Measurements from ENCODE around the gene BMP6. TPM values are rescaled to one million over a fixed set of nuclear protein-coding genes. Genes with fewer than 3 reads are reported as not detected.

Gene BMP6
- total RNA-seq, 1 donor from 2014 or later = 3.2 TPM

DNA sequence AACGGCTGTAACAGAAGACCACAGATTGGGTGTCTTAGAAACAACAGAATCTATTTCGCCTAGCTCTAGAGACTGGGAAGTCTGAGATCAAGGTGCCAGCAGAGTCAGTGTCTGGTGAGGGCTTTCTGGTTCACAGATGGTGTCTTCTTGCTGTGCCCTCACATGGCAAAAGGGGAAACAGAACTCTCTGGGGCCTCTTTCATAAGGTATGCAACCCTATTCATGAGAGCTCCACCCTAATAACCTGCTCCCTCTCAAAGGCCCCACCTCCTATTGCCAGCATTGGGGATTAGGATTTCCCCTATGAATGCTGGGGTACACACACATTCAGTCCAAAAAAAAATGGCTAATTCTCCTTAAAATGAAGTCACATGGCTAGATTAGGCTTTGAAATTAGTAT lies 174.7 kb downstream of the BMP6 start:
- Histone ChIP-seq H3K4me3 (no peak overlapping the region), H3K36me3 (peaks cover 0 to 63% of the 10 kb centered on the region in 2 donors), H3K27ac (no peak overlapping the region), H3K4me1 (no peaks in the 10 kb centered on the region), H3K9me3 (no peaks in the 10 kb centered on the region), H3K27me3 (no peaks in the 10 kb centered on the region)
- TF ChIP-seq, protein P1, sequence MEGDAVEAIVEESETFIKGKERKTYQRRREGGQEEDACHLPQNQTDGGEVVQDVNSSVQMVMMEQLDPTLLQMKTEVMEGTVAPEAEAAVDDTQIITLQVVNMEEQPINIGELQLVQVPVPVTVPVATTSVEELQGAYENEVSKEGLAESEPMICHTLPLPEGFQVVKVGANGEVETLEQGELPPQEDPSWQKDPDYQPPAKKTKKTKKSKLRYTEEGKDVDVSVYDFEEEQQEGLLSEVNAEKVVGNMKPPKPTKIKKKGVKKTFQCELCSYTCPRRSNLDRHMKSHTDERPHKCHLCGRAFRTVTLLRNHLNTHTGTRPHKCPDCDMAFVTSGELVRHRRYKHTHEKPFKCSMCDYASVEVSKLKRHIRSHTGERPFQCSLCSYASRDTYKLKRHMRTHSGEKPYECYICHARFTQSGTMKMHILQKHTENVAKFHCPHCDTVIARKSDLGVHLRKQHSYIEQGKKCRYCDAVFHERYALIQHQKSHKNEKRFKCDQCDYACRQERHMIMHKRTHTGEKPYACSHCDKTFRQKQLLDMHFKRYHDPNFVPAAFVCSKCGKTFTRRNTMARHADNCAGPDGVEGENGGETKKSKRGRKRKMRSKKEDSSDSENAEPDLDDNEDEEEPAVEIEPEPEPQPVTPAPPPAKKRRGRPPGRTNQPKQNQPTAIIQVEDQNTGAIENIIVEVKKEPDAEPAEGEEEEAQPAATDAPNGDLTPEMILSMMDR (IDR thresholded peaks at IDR 0.05) = no peak
- no peak for TF ChIP-seq POLR2A (IDR thresholded peaks at IDR 0.05)
- TF ChIP-seq POLR2AphosphoS5 (IDR thresholded peaks at IDR 0.05; ENCODE audit: insufficient read depth in 1 of 2, low read depth in 1 of 2) = no peak
- DNase-seq (ENCODE audit: extremely low spot score in 2 of 2) = no peak
- intact Hi-C loops (cut with DNase I) = no loop called here

DNA sequence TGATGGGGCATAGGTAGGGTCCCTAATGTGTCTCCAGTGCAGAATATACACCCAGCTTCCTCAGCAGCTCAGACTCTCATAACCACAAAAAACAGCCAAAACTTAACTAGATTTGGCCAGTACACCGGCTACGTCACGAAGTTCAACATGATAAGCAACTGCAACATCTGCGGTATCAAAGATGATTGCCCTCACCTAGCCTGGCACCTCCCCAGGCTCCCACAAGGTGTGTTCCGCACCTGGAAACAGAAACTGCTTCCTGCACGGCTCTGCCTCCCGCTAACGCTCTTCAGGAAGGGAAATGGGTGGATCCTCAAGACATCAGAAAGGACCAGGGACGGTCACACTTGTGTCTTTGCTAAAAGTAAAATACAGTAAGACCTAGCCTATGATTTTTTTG lies 175.2 kb downstream of the BMP6 start:
- Histone ChIP-seq H3K36me3 (peaks cover 0 to 58% of the 10 kb centered on the region in 2 donors), H3K4me3 (no peak overlapping the region), H3K9me3 (no peaks in the 10 kb centered on the region), H3K27me3 (no peaks in the 10 kb centered on the region), H3K4me1 (no peaks in the 10 kb centered on the region), H3K27ac (no peak overlapping the region)
- intact Hi-C loops (cut with DNase I) = no loop called here
- DNase-seq (ENCODE audit: extremely low spot score in 2 of 2) = no peak
- TF ChIP-seq POLR2AphosphoS5 (IDR thresholded peaks at IDR 0.05; ENCODE audit: insufficient read depth in 1 of 2, low read depth in 1 of 2) = no peak
- no peak for TF ChIP-seq POLR2A (IDR thresholded peaks at IDR 0.05)
- TF ChIP-seq, protein P1 (IDR thresholded peaks at IDR 0.05) = no peak

DNA sequence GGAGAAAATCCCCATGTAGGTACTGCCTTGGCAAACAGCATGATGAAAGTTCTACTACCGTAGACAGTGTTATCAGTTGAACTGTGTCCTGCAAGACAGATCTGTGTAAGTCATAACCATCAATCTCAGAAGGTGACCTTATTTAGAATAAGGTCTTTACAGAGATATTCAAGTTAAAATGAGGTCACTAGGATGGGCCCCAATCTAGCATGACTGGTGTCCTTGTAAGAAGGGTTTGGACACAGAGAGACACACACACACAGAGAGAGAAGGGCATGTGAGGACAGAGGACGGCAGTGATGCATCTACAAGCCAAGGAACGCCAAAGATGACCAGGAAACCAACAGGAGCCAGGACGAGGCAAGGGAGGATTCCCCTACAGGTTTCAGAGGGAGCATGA lies 175.9 kb downstream of the BMP6 start:
- DNase-seq (ENCODE audit: extremely low spot score in 2 of 2) = no peak

DNA sequence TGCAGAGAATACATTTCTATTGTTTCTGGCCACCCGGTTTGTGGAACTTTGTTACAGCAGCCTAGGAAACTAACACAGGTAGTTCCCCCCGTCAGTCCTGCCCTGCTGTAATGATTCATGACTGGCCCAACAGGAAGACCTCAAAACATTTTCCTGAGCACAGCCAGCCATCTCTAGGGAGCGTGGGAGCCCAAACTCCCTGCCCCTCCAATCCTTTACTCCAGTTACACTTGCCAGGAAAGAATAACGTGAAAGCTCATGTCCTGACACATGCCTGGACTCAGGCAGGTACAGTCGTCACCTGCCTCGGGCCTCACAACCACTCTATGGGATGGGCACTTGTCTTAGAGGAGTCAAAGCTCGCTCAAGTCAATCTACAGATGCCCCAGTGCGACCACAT lies 176.3 kb downstream of the BMP6 start:
- no peaks in the 10 kb centered on the region for H3K9me3 ChIP-seq
- no peak overlapping the region for H3K4me3 ChIP-seq
- no peaks in the 10 kb centered on the region for H3K4me1 ChIP-seq
- peaks cover 0 to 51% of the 10 kb centered on the region in 2 donors for H3K36me3 ChIP-seq
- DNase-seq (ENCODE audit: extremely low spot score in 2 of 2) = no peak
- no peak for TF ChIP-seq POLR2AphosphoS5 (IDR thresholded peaks at IDR 0.05; ENCODE audit: insufficient read depth in 1 of 2, low read depth in 1 of 2)
- no peak for TF ChIP-seq POLR2A (IDR thresholded peaks at IDR 0.05)
- TF ChIP-seq, protein P1 (IDR thresholded peaks at IDR 0.05) = no peak
- no peaks in the 10 kb centered on the region for H3K27me3 ChIP-seq
- H3K27ac ChIP-seq = no peak overlapping the region
- intact Hi-C loops (cut with DNase I) = no loop called here

More for the DNA sequence above, 175.9 kb downstream of the BMP6 start:
- intact Hi-C loops (cut with DNase I) = no loop called here
- no peaks in the 10 kb centered on the region for H3K4me1 ChIP-seq
- H3K36me3 ChIP-seq = peaks cover 0 to 52% of the 10 kb centered on the region in 2 donors
- H3K27ac ChIP-seq = no peak overlapping the region
- H3K27me3 ChIP-seq = no peaks in the 10 kb centered on the region
- no peak for TF ChIP-seq POLR2AphosphoS5 (IDR thresholded peaks at IDR 0.05; ENCODE audit: insufficient read depth in 1 of 2, low read depth in 1 of 2)
- TF ChIP-seq, protein P1 (IDR thresholded peaks at IDR 0.05) = no peak
- TF ChIP-seq POLR2A (IDR thresholded peaks at IDR 0.05) = no peak
- no peak overlapping the region for H3K4me3 ChIP-seq
- no peaks in the 10 kb centered on the region for H3K9me3 ChIP-seq

DNA sequence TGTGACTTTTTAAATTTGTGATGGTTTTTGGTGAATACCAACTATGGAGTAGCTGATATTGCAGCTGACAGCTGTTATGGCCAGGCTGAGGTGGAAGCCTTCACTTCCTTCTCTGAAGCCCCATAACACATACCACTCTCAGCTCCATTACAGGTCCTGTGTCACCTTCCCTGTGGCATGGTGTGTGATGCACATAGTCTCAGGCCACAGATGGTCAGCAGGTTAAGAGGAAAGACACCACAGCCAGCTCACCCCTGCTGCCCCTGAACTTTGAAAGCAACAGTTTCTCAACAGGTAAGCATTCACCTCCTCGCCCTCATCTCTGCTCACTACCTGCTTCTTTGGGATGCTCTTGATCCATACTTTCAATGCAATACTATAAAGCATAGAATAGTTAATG lies 177.0 kb downstream of the BMP6 start:
- Histone ChIP-seq H3K36me3 (peaks cover 0 to 45% of the 10 kb centered on the region in 2 donors), H3K27ac (no peak overlapping the region), H3K9me3 (no peaks in the 10 kb centered on the region), H3K4me1 (no peaks in the 10 kb centered on the region), H3K4me3 (no peak overlapping the region), H3K27me3 (no peaks in the 10 kb centered on the region)
- intact Hi-C loops (cut with DNase I) = no loop called here
- TF ChIP-seq, protein P1 (IDR thresholded peaks at IDR 0.05) = no peak
- TF ChIP-seq POLR2AphosphoS5 (IDR thresholded peaks at IDR 0.05; ENCODE audit: insufficient read depth in 1 of 2, low read depth in 1 of 2) = no peak
- no peak for TF ChIP-seq POLR2A (IDR thresholded peaks at IDR 0.05)
- DNase-seq (ENCODE audit: extremely low spot score in 2 of 2) = no peak

Measured in vagina (tissue), 2 donors.